LNCAP (cell line): ENCODE results near the gene GOLGA6L22.
"Not testable (repeated sequence)": the region's sequence is repeated elsewhere in the genome, so short reads cannot be mapped to it uniquely, and the experiment has no call there.

ENCODE experiments used
- CTCF ChIP-seq: fragments of 450-650 bp; IDR thresholded peaks from 2 replicates; pipeline ENCODE4 v1.5.1; 2017; ENCODE audit warnings: mild to moderate bottlenecking

The GOLGA6L22 gene

GRCh38 chr15:22458603-22459002 is at the start of gene GOLGA6L22:
Gene GOLGA6L22 (plus strand): TSS chr15:22458903. CDS start chr15:22458994, 91 bp downstream.
- not testable (repeated sequence) for TF ChIP-seq CTCF
